ENCODE measurements around the gene PBX3. TPM values are rescaled to one million over a fixed set of nuclear protein-coding genes. Genes with fewer than 3 reads are reported as not detected.

The PBX3 gene
- total RNA-seq, 2 experiments from 2014 or later, result 25.3 to 30.8 TPM

DNA sequence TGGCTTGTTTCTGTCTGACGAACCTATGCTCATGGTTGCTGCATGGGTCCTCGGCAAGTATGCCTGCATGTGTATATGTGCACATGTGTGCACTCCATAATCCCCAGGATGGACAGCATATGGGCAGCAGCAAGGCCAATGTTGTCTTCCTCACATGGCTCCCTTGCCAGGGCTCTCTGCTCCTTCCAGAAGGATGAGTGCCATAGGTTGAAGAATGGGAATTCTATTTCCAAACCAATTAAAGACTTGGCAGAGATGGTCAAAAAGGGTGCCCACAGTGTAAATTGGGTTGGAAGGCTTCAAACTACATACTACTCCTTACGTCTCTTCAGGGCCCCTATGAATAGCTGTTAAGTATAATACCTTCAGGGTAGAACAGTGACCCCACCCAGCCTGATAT is 212.1 kb downstream of the PBX3 start:
- H3K4me3 ChIP-seq (ENCODE audit: low read length), result no peak overlapping the region
- Mint-ChIP-seq H3K4me1 (ENCODE audit: low read depth) (no peaks in the 10 kb centered on the region), H3K9me3 (no peaks in the 10 kb centered on the region), H3K27ac (no peak overlapping the region), H3K4me3 (no peak overlapping the region), H3K27me3 (no peaks in the 10 kb centered on the region), H3K36me3 (ENCODE audit: low read depth) (peaks cover 34% of the 10 kb centered on the region)
- peaks cover 19% of the 10 kb centered on the region for H3K36me3 ChIP-seq (ENCODE audit: insufficient read depth, low read length)
- POLR2A ChIA-PET, result no interaction called here
- CTCF ChIA-PET, result no interaction called here
- no peaks in the 10 kb centered on the region for H3K9me3 ChIP-seq (ENCODE audit: control insufficient read depth in 1 of 2, insufficient read depth in 1 of 2, low read length in 2 of 2)
- intact Hi-C loops (cut with DNase I, micrococcal nuclease), result no loop called here
- DNase-seq, result no peak
- no peak for ATAC-seq (ENCODE audit: poor library complexity)
- no peak overlapping the region for H3K27ac ChIP-seq (ENCODE audit: low read depth in 1 of 2, low read length in 2 of 2)
- TF ChIP-seq, protein P1, sequence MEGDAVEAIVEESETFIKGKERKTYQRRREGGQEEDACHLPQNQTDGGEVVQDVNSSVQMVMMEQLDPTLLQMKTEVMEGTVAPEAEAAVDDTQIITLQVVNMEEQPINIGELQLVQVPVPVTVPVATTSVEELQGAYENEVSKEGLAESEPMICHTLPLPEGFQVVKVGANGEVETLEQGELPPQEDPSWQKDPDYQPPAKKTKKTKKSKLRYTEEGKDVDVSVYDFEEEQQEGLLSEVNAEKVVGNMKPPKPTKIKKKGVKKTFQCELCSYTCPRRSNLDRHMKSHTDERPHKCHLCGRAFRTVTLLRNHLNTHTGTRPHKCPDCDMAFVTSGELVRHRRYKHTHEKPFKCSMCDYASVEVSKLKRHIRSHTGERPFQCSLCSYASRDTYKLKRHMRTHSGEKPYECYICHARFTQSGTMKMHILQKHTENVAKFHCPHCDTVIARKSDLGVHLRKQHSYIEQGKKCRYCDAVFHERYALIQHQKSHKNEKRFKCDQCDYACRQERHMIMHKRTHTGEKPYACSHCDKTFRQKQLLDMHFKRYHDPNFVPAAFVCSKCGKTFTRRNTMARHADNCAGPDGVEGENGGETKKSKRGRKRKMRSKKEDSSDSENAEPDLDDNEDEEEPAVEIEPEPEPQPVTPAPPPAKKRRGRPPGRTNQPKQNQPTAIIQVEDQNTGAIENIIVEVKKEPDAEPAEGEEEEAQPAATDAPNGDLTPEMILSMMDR (IDR thresholded peaks at IDR 0.05), result no peak
- no peaks in the 10 kb centered on the region for H3K27me3 ChIP-seq (ENCODE audit: control insufficient read depth in 1 of 2, insufficient read depth in 2 of 2, low read length in 2 of 2)
- no peaks in the 10 kb centered on the region for H3K4me1 ChIP-seq (ENCODE audit: insufficient read depth, low read length)

DNA sequence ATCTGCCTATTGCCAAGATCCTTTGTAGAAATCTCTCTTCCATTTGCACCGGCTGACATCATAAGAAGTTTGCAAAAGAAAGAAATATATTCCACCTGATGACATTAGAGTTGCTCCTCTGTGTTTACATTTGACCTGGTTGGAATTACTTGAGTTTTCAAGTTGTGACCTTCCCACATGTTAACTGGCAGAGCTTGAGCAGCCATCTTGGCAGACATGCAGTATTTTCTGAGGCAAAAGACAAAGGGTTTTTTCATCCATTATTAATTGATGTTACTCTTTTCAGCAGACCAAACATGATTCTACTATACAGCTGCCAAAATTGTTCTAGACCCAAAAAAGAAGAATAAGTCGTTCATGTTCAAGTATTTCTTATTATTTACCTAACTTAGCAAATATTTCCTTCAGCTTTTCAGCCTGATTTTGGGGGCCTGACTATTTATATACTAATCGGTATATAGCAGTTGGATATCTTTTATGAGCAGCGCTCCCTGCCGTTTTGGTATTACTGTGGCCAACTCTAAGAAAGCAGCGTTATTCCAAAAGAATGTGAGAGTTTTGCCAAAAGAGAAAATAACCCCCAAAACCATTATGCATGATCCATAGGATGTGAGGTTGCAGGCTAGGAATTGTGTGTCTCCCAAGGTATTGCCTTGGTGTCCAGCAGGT is 212.9 kb downstream of the PBX3 start:
- CTCF ChIA-PET, result no interaction called here
- POLR2A ChIA-PET, result no interaction called here
- H3K9me3 Mint-ChIP-seq, result no peaks in the 10 kb centered on the region
- DNase-seq (no peak), ATAC-seq (ENCODE audit: poor library complexity) (no peak)
- TF ChIP-seq, protein P1 (IDR thresholded peaks at IDR 0.05), result no peak
- intact Hi-C loops (cut with DNase I, micrococcal nuclease), result no loop called here
- no peaks in the 10 kb centered on the region for H3K4me1 ChIP-seq (ENCODE audit: insufficient read depth, low read length)
- no peaks in the 10 kb centered on the region for H3K27me3 ChIP-seq (ENCODE audit: control insufficient read depth in 1 of 2, insufficient read depth in 2 of 2, low read length in 2 of 2)
- H3K27me3 Mint-ChIP-seq, result no peaks in the 10 kb centered on the region
- no peaks in the 10 kb centered on the region for H3K4me1 Mint-ChIP-seq (ENCODE audit: low read depth)
- no peak overlapping the region for H3K27ac ChIP-seq (ENCODE audit: low read depth in 1 of 2, low read length in 2 of 2)
- no peak overlapping the region for H3K27ac Mint-ChIP-seq
- peaks cover 34% of the 10 kb centered on the region for H3K36me3 Mint-ChIP-seq (ENCODE audit: low read depth)
- H3K9me3 ChIP-seq (ENCODE audit: control insufficient read depth in 1 of 2, insufficient read depth in 1 of 2, low read length in 2 of 2), result no peaks in the 10 kb centered on the region
- H3K36me3 ChIP-seq (ENCODE audit: insufficient read depth, low read length), result peaks cover 19% of the 10 kb centered on the region
- H3K4me3 ChIP-seq (ENCODE audit: low read length), result no peak overlapping the region
- no peak overlapping the region for H3K4me3 Mint-ChIP-seq

DNA sequence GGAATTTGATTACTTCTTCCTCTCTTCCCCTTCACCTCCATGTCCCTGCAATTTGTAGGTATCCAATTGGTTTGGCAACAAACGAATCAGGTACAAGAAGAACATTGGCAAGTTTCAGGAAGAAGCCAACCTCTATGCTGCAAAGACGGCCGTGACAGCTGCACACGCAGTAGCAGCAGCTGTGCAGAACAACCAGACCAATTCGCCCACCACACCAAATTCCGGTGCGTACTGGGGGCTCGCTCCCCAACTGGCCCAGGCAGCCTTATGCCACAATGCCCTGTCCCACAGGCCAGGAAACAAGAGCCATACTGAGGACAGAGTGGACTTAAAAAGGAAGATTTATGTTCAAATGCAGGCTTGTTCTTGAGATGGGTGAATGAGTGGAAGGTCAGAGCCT is 213.5 kb downstream of the PBX3 start:
- TF ChIP-seq, protein P1 (IDR thresholded peaks at IDR 0.05), result no peak
- peaks cover 19% of the 10 kb centered on the region for H3K36me3 ChIP-seq (ENCODE audit: insufficient read depth, low read length)
- H3K27me3 ChIP-seq (ENCODE audit: control insufficient read depth in 1 of 2, insufficient read depth in 2 of 2, low read length in 2 of 2), result no peaks in the 10 kb centered on the region
- H3K4me3 ChIP-seq (ENCODE audit: low read length), result no peak overlapping the region
- ChIA-PET POLR2A (no interaction called here), CTCF (no interaction called here)
- H3K9me3 ChIP-seq (ENCODE audit: control insufficient read depth in 1 of 2, insufficient read depth in 1 of 2, low read length in 2 of 2), result no peaks in the 10 kb centered on the region
- Mint-ChIP-seq H3K27ac (no peak overlapping the region), H3K9me3 (no peaks in the 10 kb centered on the region), H3K36me3 (ENCODE audit: low read depth) (peaks cover 35% of the 10 kb centered on the region), H3K4me3 (no peak overlapping the region), H3K4me1 (ENCODE audit: low read depth) (no peaks in the 10 kb centered on the region), H3K27me3 (no peaks in the 10 kb centered on the region)
- intact Hi-C loops (cut with DNase I, micrococcal nuclease), result no loop called here
- no peak overlapping the region for H3K27ac ChIP-seq (ENCODE audit: low read depth in 1 of 2, low read length in 2 of 2)
- ATAC-seq (ENCODE audit: poor library complexity) (no peak), DNase-seq (no peak)
- H3K4me1 ChIP-seq (ENCODE audit: insufficient read depth, low read length), result no peaks in the 10 kb centered on the region

All from CD4-positive, alpha-beta T cell (primary cell).